ENCODE measurements around the gene CUX1. TPM values are rescaled to one million over a fixed set of nuclear protein-coding genes. Genes with fewer than 3 reads are reported as not detected.

Gene CUX1
- polyA plus RNA-seq, 1 donor: 101 TPM

GRCh38 chr7:101937717-101938514, 120.5 kb downstream of the CUX1 start:
- no peak for DNase-seq

DNA sequence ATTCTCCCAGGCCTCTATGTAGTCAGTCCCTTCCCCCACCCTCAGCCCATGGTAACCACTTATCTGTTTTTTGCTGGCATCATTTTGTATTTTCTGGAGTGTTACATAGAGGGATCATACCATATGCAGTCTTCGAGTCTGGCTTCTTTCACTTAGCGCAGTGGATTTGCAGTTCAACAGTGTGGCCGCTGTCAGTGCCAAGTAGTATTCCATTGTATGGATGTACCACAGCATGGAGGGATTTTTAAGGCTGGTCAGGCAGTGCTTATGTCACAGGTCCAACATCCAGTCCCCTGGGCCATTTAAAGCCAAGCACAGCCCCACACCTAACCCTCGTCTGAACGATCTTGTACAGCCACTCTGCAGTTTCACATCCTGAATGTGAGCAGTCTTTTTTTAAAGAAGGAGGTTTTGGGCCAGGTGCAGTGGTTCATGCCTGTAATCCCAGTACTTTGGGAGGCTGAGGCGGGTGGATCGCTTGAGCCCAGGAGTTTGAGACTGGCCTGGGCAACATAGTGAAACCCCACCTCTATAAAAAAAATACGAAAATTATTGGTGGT, 121.8 kb downstream of the CUX1 start:
- no peak for DNase-seq

DNA sequence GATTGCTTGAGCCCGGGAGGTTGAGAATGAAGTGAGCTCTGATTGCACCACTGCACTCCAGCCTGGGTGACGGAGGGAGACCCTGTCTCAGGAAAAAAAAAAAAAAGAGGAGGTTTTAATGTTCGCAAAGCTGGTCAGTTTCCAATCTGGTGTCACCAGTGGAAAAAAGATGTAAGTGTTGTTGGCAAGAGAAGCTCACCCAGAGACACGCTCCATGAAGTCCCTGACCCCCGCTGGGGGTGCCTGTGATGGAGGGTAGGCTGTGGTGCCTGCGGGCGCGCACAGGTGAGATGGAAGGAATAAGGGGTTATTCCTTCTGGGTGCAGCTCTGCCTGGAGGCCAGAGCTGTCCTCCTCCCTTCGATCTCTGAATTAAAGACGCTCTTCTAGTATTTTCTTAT, 122.7 kb downstream of the CUX1 start:
- DNase-seq: no peak

DNA sequence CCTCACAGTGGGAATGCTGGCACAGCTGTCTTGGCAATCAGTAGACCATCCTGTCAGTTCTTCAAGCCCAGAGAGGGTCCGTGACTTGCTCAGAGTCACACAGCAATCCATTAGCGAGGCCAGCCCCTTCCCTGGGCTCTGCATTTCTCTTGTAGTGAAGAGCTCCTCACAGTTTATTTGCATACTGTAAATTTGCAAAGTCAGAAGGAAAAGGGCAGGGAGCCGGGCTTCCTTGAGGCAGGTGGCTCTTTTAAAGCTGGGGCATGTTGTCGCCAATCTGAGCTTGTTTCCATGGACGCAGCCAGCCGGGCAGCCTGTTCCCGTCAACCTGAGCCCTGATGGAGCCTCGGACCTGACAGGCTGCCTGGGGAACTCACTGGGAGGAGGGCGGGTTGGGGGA, 123.4 kb downstream of the CUX1 start:
- peak; percentile 63 for DNase-seq

DNA sequence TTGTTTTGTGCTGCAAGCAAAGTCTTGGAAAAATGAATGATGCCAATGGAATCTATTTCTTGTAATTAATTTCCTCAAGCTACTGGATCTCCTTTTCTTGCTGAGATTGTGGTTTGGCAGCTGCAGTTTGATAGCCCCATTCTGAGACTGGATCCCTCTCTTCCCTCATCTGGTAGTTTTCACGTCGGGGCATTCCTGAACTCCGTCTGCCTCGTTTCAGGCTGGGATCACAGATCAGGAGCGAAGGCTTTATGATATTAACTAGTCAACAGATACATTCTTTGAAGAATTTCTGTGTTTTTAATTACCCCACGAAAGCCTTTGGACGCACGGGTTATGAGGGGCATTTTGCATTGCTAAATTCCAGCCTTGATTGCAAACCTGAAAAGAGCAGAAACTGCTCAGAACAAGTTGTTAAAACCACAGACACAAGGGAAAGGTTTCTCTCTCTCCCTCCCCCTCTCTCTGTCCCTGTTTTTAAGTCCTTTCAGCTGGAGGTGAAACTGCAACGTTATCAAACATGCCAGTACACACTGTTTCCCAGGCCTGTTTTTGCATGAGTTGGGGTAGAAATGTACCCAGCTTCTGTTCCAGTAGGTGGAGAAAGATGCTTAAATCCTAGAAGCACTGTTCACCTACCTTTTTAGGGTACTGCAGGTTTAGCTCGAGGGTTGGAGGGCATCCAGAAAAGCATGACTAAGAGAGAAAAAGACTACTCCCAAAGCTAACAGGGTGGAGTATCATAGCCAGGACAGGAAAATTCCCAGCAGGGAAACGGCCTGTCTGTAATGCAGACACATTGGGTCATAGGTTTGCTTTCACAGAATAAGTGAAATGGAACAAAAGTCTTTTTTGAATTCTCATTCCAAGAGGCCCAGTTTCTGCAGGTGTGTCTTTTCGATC, 124.3 kb downstream of the CUX1 start:
- DNase-seq: no peak

GRCh38 chr7:101942603-101943210, 125.3 kb downstream of the CUX1 start:
- no peak for DNase-seq

DNA sequence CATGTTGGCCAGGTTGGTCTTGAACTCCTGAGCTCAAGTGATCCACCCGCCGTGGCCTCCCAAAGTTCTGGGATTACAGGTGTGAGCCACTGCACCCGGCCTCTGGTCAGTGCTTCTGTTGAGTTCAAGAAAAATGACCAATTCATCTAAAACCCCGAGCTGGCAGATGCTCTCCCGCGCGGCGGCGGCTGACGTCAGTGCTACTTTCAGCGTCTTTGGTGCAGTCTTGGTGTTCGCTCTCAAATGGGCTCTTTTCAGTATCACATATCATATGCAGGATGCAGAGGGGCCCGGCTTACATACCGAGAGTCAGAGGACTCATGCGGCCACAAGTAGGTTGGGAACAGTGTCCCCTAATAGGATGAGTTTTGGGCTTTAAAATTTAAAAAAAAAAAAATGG, 125.9 kb downstream of the CUX1 start:
- DNase-seq: no peak

DNA sequence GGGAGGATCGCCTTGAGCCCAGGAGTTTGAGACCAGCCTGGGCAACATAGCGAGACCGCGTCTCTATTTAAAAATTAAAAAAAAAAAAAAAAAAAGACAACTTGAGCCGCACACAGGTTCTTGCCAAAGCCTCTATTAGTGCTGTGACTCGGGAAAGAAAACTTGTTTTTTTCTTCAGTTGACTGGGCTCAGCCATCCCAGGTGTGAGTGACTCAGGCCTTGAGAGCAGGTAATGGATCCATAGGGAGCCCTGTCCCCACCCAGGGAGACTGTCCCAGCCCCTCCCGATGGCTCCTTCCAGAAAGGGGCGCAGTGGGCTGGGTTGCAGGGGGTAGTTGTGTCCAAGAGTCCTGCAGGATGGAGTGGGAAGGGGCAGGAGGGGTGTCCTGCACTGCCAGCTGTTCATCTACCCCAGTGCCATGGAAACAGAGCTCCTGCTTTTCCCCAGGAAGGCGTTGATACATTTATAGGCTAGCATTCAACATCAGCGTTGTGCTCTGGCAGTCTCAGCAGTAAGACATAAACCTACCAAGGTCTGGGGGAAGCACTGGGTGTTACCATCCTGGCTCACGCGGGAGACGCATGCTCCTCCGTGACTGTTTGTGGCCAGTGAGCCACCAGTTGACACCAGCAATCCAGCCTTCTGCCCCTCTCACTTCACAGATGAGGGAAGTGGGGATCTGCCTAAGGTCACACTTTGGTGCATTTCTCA, 126.6 kb downstream of the CUX1 start:
- DNase-seq: no peak

DNA sequence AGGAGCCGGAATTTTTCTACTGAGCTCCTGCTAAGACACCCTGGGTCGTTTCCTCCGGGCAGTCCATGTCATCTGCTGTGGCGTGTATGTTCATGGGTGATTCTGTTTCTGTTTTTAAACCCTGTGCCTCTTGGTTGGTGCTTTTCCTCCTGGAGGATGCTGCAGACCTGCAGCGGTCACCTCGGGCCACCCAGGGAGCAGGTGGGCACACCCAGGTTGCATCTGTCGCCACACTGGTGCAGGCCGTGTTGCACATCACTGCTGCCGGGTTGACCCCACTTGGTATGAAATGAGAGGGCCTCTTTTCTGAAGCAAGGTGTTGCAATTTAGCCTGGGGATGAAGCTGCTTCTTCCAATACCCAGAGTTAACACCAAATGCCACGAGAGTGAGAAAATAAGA, 127.2 kb downstream of the CUX1 start:
- DNase-seq: no peak

DNA sequence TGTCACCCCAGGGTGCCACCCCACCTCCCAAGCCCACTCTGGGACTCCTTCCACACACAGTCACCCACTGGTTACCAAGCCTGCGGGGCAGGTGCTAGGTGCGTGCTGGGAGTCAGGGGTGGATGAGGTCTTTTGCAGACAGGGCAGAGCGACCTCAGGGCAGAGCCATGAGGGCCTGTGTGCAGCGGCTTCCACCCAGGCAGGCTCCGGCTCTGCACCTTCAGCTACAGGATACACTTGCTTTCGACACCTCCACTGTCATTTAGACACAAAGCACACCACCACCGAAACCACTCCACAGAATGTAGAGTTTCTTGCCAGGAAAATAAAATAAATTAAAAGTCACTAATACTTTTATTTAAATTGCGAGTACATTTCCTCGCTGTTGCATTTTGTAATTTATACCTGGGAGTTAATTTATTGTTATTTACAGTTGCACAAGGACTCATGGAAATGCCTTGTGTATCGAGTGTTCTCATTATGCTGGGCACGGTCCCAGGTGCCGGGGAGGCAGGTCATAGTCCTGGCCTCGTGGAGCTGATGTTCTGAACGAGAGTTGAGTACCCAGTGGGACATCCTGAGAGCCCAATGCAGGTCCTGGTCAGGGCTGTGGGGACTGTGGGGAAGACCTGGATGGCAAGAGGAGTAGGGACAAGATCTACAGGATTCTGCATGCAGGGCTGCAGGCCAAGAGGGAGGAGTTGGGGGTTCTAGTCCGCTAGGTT, 127.8 kb downstream of the CUX1 start:
- DNase-seq: no peak

GRCh38 chr7:101947899-101948298, 130.5 kb downstream of the CUX1 start:
- no peak for DNase-seq

GRCh38 chr7:101948650-101949049, 131.2 kb downstream of the CUX1 start:
- no peak for DNase-seq

DNA sequence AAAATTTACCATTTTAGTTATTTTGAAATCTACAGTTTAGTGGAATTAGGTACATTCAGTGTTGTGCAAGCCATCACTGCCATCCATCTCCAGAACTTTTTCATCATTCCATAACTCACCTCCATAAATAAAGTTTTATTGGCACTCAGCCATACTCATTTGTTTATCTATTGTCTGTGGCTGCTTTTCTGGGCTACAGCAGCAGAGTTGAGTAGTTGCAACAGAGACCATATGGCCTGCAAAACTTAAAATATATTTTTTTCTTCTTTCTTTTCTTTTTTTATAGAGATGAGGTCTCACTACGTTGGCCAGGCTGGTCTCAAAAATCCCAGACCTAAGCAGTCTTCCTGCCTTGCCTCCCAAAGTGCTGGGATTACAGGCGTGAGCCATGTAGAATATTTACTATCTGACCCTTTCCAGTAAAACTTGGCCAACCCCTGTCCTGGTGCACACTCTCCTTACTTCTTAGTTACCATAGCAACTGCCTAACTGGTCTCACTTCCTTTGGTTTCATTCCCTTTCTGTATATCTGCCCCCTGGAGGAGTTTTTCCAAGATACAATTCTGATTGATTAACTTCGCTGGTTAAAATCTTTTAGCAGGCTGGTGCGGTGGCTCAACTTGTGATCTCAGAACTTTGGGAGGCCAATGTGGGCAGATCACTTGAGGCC, 133.2 kb downstream of the CUX1 start:
- no peak for DNase-seq

- no peak for DNase-seq
Measured at GRCh38 chr7:101951757-101952156, 134.3 kb downstream of the CUX1 start.

DNA sequence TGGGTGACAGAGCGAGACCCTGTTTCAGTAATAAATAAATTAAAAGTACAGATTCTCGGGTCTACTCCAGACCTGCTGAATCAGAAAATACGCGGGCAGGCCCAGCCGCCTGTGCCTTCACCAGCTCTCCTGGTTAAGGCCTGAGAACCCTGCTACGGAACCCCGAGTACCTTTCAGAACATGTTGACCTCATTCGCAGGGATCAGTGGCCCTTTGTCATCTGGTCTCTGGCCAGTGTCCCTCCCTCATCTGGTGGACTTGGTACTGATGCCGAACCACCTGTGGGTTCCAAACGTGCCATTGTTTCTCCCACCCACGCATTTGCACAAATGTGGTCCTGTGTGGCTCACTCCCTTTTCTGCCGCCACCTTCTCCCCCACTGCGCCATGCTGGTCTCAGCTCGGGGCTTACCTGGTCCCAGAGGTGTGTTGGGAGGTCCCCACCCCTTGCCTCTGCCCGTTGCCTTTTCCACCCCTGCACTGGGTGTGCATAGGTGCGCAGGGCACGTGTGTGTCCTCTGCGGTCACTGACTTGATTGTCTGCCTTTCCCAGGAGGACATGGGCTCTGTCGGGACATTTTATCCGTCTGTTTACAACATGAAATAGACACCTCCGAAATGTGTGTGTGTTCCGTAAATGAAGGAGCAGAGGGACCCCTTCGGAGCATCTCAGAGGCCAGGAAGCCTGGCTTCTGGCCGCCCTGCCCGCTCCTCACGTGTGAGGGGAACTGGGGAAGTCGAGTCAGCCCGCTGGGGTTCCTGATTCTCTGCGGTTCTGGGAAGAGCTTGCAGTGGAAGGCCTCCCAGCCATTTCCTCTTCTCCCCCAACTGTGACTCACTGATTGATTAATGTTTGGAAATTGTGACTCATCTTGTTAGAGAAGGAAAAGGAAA, 135.2 kb downstream of the CUX1 start:
- no peak for DNase-seq

GRCh38 chr7:101953248-101953819, 135.9 kb downstream of the CUX1 start:
- no peak for DNase-seq

DNA sequence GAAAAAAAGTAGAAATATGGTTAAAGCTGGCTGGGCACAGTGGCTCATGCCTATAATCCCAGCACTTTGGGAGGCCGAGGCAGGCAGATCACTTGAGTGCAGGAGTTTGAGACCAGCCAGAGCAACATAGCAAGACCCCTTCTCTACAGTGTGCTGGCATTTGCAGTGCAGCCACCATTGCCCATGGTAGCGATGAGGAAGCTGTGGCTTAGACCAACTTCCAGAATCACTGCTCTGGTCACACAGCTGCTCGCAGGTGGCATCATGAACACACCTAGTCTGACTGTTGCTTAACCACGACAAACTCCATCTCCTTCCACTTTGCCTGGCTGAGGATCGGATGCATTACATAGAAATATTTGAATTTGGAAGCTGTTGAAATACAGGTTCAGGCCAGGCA, 137.1 kb downstream of the CUX1 start:
- DNase-seq: no peak

- DNase-seq: no peak
Measured at GRCh38 chr7:101956130-101956529, 138.7 kb downstream of the CUX1 start.

All from left kidney (tissue), 2 donors.